Loucy (cell line): Measurements from ENCODE around the gene KLHDC8A.

Source experiments
- H2AFZ ChIP-seq: fragments of 200-600 bp; sonication (generic); 2 replicates; pipeline ENCODE4 v1.6.0; 2016; ENCODE audit warnings: antibody characterized with exemption, mild to moderate bottlenecking, low read length, moderate library complexity
- H3F3A ChIP-seq: fragments of 200-600 bp; 2 replicates; pipeline ENCODE4 v1.6.0; 2016; ENCODE audit warnings: antibody characterized with exemption, low read depth, mild to moderate bottlenecking
- H3K27me3 ChIP-seq: fragments of 200-600 bp; sonication (generic); 2 replicates; pipeline ENCODE4 v1.6.1; 2014; ENCODE audit warnings: low read length, mild to moderate bottlenecking; ENCODE audit not compliant: insufficient read depth, poor library complexity, severe bottlenecking
- H3K36me3 ChIP-seq: fragments of 200-600 bp; sonication (generic); 2 replicates; pipeline ENCODE4 v1.6.1; 2016; ENCODE audit warnings: low read length; ENCODE audit not compliant: insufficient read depth
- H3K4me1 ChIP-seq: fragments of 200-600 bp; sonication (generic); 2 replicates; pipeline ENCODE4 v1.5.1; 2014; ENCODE audit warnings: low read length, mild to moderate bottlenecking; ENCODE audit not compliant: insufficient read depth, poor library complexity, severe bottlenecking
- H3K4me2 ChIP-seq: fragments of 200-600 bp; sonication (generic); 2 replicates; pipeline ENCODE4 v1.6.0; 2014; ENCODE audit warnings: antibody characterized with exemption, low read length, low read depth, mild to moderate bottlenecking; ENCODE audit not compliant: poor library complexity, severe bottlenecking
- H3K4me3 ChIP-seq: fragments of 200-600 bp; sonication (generic); 2 replicates; pipeline ENCODE4 v1.5.1; 2014; ENCODE audit warnings: low read length, mild to moderate bottlenecking, mixed read lengths; ENCODE audit not compliant: poor library complexity, severe bottlenecking
- H3K79me2 ChIP-seq: fragments of 200-600 bp; sonication (generic); 2 replicates; pipeline ENCODE4 v1.6.1; 2014; ENCODE audit warnings: low read length; ENCODE audit not compliant: insufficient read depth
- H3K9ac ChIP-seq: fragments of 200-600 bp; sonication (generic); 2 replicates; pipeline ENCODE4 v1.6.0; 2014; ENCODE audit warnings: mild to moderate bottlenecking, low read depth, low read length, moderate library complexity; ENCODE audit not compliant: poor library complexity, severe bottlenecking
- H3K9me2 ChIP-seq: fragments of 200-600 bp; sonication (generic); replicated peaks from 2 replicates; pipeline ENCODE4 v1.6.1; 2016; ENCODE audit warnings: low read depth, low read length, mixed read lengths
- H3K9me3 ChIP-seq: fragments of 200-600 bp; sonication (generic); 2 replicates; pipeline ENCODE4 v1.6.1; 2014; ENCODE audit warnings: mild to moderate bottlenecking, antibody characterized with exemption, low read length, low read depth; ENCODE audit not compliant: insufficient read depth
- H4K20me1 ChIP-seq: fragments of 200-600 bp; sonication (generic); 2 replicates; pipeline ENCODE4 v1.6.0; 2014; ENCODE audit warnings: antibody characterized with exemption, low read length, mild to moderate bottlenecking; ENCODE audit not compliant: insufficient read depth, poor library complexity, severe bottlenecking
- EZH2phosphoT487 ChIP-seq: fragments of 200-600 bp; IDR thresholded peaks from 2 replicates; pipeline ENCODE4 v1.6.1; 2018; ENCODE audit warnings: antibody characterized with exemption, mild to moderate bottlenecking, moderate library complexity, borderline replicate concordance
- TF ChIP-seq, protein P1 (sequence below): fragments of 200-600 bp; sonication (generic); conservative IDR thresholded peaks from 2 replicates; pipeline ENCODE4 v1.5.1; 2014; ENCODE audit warnings: mild to moderate bottlenecking, antibody characterized with exemption, low read length

KLHDC8A gene

DNA sequence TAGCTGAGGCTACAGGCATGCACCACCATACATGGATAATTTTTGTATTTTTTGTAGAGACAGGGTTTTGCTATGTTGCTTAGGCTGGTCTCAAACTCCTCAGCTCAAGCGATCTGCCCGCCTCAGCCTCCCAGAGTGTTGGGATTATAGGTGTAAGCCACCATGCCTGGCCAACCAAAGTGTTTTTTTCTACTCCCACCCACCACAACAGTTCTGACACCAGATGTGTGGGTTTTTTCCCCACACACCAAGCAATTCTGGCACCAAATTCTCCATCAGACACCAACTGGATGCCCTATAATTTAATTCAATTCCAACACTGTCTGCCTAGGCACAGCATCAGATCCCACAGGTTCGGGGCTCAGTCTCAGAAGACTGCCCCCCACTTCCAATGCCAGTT is 20.6 kb upstream of the KLHDC8A start:
- H3F3A ChIP-seq: no peaks in the 10 kb centered on the region
- no peak overlapping the region for H3K9ac ChIP-seq
- no peak overlapping the region for H2AFZ ChIP-seq
- no peaks in the 10 kb centered on the region for H3K9me3 ChIP-seq
- H3K4me3 ChIP-seq: no peak overlapping the region
- no peaks in the 10 kb centered on the region for H3K79me2 ChIP-seq
- no peaks in the 10 kb centered on the region for H3K36me3 ChIP-seq
- H4K20me1 ChIP-seq: no peaks in the 10 kb centered on the region
- TF ChIP-seq, protein P1, sequence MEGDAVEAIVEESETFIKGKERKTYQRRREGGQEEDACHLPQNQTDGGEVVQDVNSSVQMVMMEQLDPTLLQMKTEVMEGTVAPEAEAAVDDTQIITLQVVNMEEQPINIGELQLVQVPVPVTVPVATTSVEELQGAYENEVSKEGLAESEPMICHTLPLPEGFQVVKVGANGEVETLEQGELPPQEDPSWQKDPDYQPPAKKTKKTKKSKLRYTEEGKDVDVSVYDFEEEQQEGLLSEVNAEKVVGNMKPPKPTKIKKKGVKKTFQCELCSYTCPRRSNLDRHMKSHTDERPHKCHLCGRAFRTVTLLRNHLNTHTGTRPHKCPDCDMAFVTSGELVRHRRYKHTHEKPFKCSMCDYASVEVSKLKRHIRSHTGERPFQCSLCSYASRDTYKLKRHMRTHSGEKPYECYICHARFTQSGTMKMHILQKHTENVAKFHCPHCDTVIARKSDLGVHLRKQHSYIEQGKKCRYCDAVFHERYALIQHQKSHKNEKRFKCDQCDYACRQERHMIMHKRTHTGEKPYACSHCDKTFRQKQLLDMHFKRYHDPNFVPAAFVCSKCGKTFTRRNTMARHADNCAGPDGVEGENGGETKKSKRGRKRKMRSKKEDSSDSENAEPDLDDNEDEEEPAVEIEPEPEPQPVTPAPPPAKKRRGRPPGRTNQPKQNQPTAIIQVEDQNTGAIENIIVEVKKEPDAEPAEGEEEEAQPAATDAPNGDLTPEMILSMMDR: no peak
- no peak for TF ChIP-seq EZH2phosphoT487
- no peaks in the 10 kb centered on the region for H3K9me2 ChIP-seq
- H3K4me2 ChIP-seq: no peak overlapping the region
- peaks cover 6% of the 10 kb centered on the region for H3K4me1 ChIP-seq
- no peaks in the 10 kb centered on the region for H3K27me3 ChIP-seq

DNA sequence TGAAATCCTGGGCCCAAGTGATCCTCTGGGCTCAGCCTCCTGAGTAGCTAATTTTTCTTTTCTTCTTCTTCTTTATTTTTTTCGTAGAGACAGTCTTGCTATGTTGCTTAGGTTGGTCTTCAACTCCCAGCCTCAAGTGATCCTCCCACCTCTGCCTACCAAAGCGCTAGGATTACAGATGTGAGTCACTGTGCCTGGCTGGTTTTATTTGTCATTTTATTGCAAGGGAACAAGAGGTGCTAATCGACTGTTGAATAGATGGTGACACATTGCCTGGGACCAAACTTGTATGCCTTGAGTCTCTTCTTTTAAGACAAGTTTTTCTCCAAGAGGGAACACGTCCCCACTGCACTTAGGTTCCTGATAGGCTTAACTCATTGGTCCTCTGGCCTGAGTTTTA is 20.0 kb upstream of the KLHDC8A start:
- Histone ChIP-seq H3F3A (no peaks in the 10 kb centered on the region), H3K4me3 (no peak overlapping the region), H3K27me3 (no peaks in the 10 kb centered on the region), H3K79me2 (no peaks in the 10 kb centered on the region), H3K4me2 (no peak overlapping the region), H3K9ac (no peak overlapping the region), H4K20me1 (no peaks in the 10 kb centered on the region), H2AFZ (no peak overlapping the region), H3K36me3 (no peaks in the 10 kb centered on the region), H3K4me1 (peaks cover 6% of the 10 kb centered on the region), H3K9me3 (no peaks in the 10 kb centered on the region), H3K9me2 (no peaks in the 10 kb centered on the region)
- TF ChIP-seq, protein P1: no peak
- no peak for TF ChIP-seq EZH2phosphoT487

DNA sequence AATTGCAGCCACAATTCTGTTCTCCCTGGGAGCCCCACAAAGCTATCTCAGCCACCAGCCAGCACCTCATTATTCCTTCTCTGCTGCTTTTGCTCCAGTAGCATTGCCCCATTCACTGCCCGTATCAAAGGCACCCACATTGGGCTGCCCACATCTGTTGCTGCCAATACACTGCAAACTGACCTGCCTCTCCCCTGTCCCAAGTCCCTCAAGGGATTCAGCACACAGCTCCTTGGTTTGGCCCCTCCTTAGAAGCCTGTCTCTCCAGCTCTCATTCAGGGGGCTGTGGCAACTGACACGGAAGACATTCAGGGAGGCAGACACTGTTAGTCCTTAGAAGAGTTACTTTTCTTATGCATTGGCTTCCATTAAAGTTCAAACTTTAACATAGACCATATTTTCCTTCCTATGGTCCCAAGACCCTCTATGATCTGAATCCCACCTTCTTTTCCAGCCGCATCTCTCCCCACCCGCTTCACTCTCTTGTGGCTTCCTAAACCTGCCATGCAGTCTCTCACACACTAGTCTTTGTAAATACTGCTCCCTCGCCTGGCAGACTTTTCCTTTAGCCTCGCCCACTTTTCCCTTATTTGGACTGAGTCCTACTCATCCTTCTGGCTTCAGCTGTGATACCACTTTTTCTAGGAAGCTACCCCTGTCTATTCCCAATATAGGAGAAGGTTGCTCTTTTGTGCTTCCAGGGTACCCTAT is 19.3 kb upstream of the KLHDC8A start:
- Histone ChIP-seq H2AFZ (peak overlapping the region; percentile 23; the same call in 1 of the 2 replicates), H3K4me1 (peaks cover 6% of the 10 kb centered on the region), H3K9me2 (no peaks in the 10 kb centered on the region), H3K9ac (no peak overlapping the region), H3K9me3 (no peaks in the 10 kb centered on the region), H3K27me3 (no peaks in the 10 kb centered on the region), H3K4me2 (no peak overlapping the region), H4K20me1 (no peaks in the 10 kb centered on the region), H3K79me2 (no peaks in the 10 kb centered on the region), H3F3A (no peaks in the 10 kb centered on the region), H3K4me3 (no peak overlapping the region), H3K36me3 (no peaks in the 10 kb centered on the region)
- TF ChIP-seq, protein P1: no peak
- no peak for TF ChIP-seq EZH2phosphoT487
